Fibroblast of lung (primary cell): ENCODE data around the gene PLS1.

Experiments used
- CTCF ChIP-seq, 2 donors: IDR thresholded peaks in 1 of 2; conservative IDR thresholded peaks in 1 of 2; 1 replicate in 1 of 2; 2 replicates in 1 of 2; pipeline ENCODE4 v1.5.1; 2011 to 2012; ENCODE audit warnings: low read length in 2 of 2, control low read depth in 1 of 2, inconsistent platforms in 1 of 2, low read depth in 1 of 2, mild to moderate bottlenecking in 1 of 2
- EZH2 ChIP-seq: IDR thresholded peaks from 2 replicates; pipeline ENCODE4 v1.5.1; 2012; ENCODE audit warnings: low read length, control low read depth, mild to moderate bottlenecking; ENCODE audit errors: missing control alignments

- no peak for TF ChIP-seq CTCF (conservative IDR thresholded peaks at IDR 0.05 in 1 of 2, IDR thresholded peaks at IDR 0.05 in 1 of 2; ENCODE audit: low read depth in 1 of 2, low read length in 2 of 2)
- no peak for TF ChIP-seq EZH2
Observed at GRCh38 chr3:142660893-142661292, 64.7 kb downstream of the PLS1 start.
